Stimulated activated CD4-positive, alpha-beta T cell treated with anti-CD3 and anti-CD28 coated beads, TNF-alpha, amount 100 ng/mL, for 4 hours (primary cell): ENCODE results near the gene FAM219A.
A peak's percentile ranks its signal among the peaks of the same experiment; 100 is the strongest.

Experiments used
- DNase-seq, 3 experiments: peaks; one replicate each; pipeline ENCODE4 v3.0.0-alpha.2; 2020; ENCODE audit warnings: low read depth in 3 of 3

Gene FAM219A

GRCh38 chr9:34458013-34458958, at the start of gene FAM219A, which contains the start of gene DNAI1:
Gene FAM219A (minus strand): TSS chr9:34458570. CDS start chr9:34458263, 307 bp downstream.
Gene DNAI1 (plus strand): TSS chr9:34458805. CDS start chr9:34459006, 201 bp downstream.
- peak; percentile 97 to 98 (median 98) for DNase-seq

GRCh38 chr9:34507966-34508365, 49.6 kb upstream of the FAM219A start:
- DNase-seq, result no peak

- DNase-seq, result no peak
These were observed 49.2 kb upstream of the FAM219A start for GRCh38 chr9:34507556-34507955.

- no peak for DNase-seq
These were observed 48.3 kb upstream of the FAM219A start for GRCh38 chr9:34506623-34507022.

GRCh38 chr9:34505370-34506120, 47.2 kb upstream of the FAM219A start:
- DNase-seq, result no peak

GRCh38 chr9:34503406-34503805, 45.0 kb upstream of the FAM219A start:
- DNase-seq, result no peak

GRCh38 chr9:34502891-34503290, 44.5 kb upstream of the FAM219A start:
- DNase-seq, result no peak

- DNase-seq, result no peak
These were observed 44.1 kb upstream of the FAM219A start for GRCh38 chr9:34502471-34502870.

GRCh38 chr9:34501889-34502425, 43.6 kb upstream of the FAM219A start:
- no peak for DNase-seq

GRCh38 chr9:34501372-34501771, 43.0 kb upstream of the FAM219A start:
- no peak for DNase-seq

GRCh38 chr9:34500623-34501267, 42.4 kb upstream of the FAM219A start:
- peak; percentile 50 to 62 (median 60) for DNase-seq

GRCh38 chr9:34499076-34499475, 40.7 kb upstream of the FAM219A start:
- DNase-seq, result no peak

- DNase-seq, result no peak
These were observed 40.2 kb upstream of the FAM219A start for GRCh38 chr9:34498553-34498952.

- DNase-seq, result no peak
These were observed 37.9 kb upstream of the FAM219A start for GRCh38 chr9:34496149-34496712.

GRCh38 chr9:34493972-34494535, 35.7 kb upstream of the FAM219A start:
- no peak for DNase-seq

GRCh38 chr9:34492051-34492450, 33.7 kb upstream of the FAM219A start:
- no peak for DNase-seq

GRCh38 chr9:34491596-34491995, 33.2 kb upstream of the FAM219A start:
- DNase-seq, result no peak

- no peak for DNase-seq
These were observed 32.4 kb upstream of the FAM219A start for GRCh38 chr9:34490760-34491159.

- DNase-seq, result no peak
These were observed 32.0 kb upstream of the FAM219A start for GRCh38 chr9:34490360-34490759.

- no peak for DNase-seq
These were observed 28.2 kb upstream of the FAM219A start for GRCh38 chr9:34486572-34486971.

- no peak for DNase-seq
These were observed 27.5 kb upstream of the FAM219A start for GRCh38 chr9:34485822-34486221.
